ENCODE results near the gene ELMOD3.

- TF ChIP-seq, protein P1, sequence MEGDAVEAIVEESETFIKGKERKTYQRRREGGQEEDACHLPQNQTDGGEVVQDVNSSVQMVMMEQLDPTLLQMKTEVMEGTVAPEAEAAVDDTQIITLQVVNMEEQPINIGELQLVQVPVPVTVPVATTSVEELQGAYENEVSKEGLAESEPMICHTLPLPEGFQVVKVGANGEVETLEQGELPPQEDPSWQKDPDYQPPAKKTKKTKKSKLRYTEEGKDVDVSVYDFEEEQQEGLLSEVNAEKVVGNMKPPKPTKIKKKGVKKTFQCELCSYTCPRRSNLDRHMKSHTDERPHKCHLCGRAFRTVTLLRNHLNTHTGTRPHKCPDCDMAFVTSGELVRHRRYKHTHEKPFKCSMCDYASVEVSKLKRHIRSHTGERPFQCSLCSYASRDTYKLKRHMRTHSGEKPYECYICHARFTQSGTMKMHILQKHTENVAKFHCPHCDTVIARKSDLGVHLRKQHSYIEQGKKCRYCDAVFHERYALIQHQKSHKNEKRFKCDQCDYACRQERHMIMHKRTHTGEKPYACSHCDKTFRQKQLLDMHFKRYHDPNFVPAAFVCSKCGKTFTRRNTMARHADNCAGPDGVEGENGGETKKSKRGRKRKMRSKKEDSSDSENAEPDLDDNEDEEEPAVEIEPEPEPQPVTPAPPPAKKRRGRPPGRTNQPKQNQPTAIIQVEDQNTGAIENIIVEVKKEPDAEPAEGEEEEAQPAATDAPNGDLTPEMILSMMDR (IDR thresholded peaks at IDR 0.05), result no peak
- TF ChIP-seq EP300 (IDR thresholded peaks at IDR 0.05), result no peak
These were observed 55.4 kb downstream of the ELMOD3 start, which contains the start of gene CAPG for GRCh38 chr2:85409845-85410583.

All from suprapubic skin (tissue), 3 donors.